Pulmonary artery endothelial cell (primary cell): ENCODE results near the gene ZBTB32. TPM values are rescaled to one million over a fixed set of nuclear protein-coding genes. Genes with fewer than 3 reads are reported as not detected.
"Not testable (repeated sequence)": the region's sequence is repeated elsewhere in the genome, so short reads cannot be mapped to it uniquely, and the experiment has no call there.

Experiments used
- DNase-seq: peaks from one replicate; pipeline ENCODE4 v3.0.0-alpha.2; 2011; ENCODE audit warnings: low read depth, low spot score
- total RNA-seq: library from RNA; depleted of rRNA; stranded (reverse); fragments of >200 nt; gene quantifications from 2 replicates; pipeline ENCODE4 v1.2.3, GENCODE V29; 2014

ZBTB32 gene, protein sequence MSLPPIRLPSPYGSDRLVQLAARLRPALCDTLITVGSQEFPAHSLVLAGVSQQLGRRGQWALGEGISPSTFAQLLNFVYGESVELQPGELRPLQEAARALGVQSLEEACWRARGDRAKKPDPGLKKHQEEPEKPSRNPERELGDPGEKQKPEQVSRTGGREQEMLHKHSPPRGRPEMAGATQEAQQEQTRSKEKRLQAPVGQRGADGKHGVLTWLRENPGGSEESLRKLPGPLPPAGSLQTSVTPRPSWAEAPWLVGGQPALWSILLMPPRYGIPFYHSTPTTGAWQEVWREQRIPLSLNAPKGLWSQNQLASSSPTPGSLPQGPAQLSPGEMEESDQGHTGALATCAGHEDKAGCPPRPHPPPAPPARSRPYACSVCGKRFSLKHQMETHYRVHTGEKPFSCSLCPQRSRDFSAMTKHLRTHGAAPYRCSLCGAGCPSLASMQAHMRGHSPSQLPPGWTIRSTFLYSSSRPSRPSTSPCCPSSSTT
- total RNA-seq, result not detected in 2 replicates

DNA sequence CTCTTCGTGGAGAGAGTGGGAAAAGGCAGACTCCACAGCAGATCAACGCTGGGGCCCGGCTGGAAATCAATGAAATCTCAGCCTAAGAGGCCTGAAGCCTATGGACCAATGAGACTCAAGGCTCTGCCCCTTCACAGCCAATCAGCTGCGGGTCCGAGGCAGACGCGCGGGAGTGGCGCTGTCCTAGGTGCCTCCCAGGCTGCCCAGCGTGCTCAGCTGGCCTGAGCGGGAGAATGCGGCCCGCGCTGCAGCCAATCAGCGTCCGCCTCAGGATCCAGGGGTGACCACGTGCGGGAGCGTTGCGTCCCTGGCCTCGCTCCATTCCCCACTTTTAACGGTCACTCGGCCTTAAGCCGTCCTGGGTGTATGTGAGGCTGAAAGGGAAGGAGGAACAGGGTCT is at the start of gene ZBTB32:
ZBTB32 (plus strand) TSS at position 341 of the 400 bp plus-strand sequence. CDS start 10,069 bp downstream, outside the sequence.
- no peak for DNase-seq

DNA sequence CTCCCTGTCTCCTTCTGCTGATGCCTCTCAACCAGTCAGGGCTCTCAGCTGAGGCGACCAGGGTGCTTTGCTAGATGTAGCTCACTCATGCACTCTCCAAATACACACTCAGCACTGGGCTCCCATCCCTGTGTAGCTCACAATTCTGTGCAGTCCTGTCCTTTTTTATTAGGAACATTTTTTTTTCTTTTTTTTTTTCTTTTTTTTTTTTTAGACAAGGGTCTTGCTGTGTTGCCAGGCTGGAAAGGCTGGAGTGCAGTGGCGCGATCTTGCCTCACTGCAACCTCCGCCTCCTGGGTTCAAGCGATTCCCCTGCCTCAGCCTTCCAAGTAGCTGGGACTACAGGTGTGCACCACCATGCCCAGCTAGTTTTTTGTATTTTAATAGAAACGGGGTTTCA is 49.5 kb upstream of the ZBTB32 start:
- not testable (repeated sequence) for DNase-seq

DNA sequence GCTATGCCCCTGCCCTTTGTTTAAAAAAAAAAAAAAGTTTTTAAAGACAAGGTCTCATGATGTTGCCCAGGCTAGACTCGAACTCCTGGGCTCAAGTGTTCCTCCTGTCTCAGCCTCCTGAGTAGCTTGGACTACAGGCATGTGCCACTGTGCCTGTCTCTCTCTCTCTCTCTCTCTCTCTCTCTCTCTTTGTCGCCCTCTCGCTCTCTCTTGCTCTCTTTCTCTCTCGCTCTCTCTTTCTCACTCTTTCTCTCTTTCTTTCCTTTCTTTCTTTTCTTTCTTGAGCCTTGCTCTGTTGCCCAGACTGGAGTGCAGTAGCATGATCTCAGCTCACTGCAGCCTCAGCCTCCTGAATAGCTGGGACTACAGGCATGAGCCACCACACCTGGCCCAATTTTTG is 48.8 kb upstream of the ZBTB32 start:
- DNase-seq, result no peak

DNA sequence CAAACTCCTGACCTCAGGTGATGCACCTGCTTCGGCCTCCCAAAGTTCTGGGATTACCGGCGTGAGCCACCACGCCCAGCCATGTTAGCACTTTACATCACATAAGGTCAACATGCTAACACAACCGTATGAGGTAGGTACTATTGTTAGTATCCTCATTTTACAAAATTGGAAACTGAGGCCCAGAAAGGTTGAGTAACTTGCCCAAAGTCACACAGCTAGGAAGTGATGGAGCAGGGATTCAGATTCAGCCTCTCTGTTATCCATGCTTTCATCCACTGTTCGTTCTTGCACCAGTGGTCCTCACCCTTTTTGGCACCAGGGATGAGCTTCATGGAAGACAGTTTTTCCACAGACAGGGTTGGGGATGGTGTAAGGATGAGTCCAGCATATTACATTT is 47.7 kb upstream of the ZBTB32 start:
- DNase-seq, result no peak

DNA sequence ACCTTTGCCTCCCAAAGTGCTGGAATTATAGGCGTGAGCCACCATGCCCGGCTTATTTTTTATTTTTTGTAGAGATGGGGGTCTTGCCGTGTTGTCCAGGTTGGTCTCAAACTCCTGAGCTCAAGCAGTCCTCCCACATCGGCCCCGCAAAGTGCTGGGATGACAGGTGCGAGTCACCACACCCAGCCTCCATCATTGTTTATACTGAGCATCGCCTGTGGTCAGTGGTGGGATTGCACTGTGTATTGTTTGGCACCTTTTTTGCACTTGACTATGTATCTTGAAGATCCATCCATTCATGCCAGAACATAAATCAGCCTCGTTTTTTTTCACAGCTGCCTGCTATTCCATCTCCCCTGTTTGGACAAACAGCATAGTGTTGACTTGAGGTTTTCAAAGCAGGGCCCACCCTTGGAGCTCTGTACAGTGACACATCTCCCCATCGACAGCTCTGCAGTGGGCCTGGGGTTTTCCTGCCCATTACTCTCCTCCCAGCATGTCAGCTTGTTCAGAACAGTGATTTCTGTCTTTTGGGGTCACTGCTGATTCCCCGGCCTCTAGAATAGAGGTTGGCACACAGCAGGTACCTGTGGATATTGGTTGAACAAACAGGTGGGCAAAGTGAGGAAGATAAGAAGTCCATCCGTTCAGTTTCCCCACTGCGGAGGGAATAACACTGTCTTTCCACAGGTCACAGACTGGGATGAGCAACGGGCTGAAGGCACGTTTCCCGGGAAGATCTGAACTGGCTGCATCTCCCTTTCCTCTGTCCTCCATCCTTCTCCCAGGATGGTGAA is 46.3 kb upstream of the ZBTB32 start:
- no peak for DNase-seq

DNA sequence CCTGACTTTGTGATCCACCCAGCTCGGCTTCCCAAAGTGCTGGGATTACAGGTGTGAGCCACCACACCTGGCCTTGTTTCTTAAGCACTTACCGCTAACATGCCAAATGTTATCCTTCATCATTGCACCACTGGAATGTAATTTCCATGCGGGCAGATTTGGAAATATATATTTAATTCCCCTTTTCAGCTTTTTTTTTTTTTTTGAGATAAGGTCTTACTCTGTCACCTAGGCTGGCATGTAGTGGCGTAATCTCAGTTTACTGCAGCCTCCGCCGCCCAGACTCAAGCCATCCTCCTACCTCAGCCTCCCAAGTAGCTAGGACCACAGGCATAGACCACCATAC is 42.4 kb upstream of the ZBTB32 start:
- DNase-seq, result no peak

DNA sequence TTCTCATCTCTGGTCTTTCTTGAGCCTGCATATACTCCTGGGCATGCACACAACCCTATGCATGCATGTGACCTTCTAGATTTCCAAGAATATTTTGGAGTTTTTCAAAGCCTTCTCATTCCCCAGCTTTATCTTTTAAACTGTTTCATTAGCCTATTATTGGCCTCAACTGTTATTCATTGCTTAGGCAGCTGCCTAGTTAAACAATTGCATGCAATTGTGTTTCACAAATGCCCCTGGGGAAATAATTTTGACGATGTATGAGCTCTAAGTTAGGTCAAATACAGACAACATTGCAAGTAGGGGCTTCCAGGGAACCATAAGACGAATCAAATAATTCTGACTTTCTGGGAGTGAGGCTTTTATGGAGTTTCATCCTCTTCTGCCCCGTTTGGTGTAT is 40.4 kb upstream of the ZBTB32 start:
- no peak for DNase-seq

DNA sequence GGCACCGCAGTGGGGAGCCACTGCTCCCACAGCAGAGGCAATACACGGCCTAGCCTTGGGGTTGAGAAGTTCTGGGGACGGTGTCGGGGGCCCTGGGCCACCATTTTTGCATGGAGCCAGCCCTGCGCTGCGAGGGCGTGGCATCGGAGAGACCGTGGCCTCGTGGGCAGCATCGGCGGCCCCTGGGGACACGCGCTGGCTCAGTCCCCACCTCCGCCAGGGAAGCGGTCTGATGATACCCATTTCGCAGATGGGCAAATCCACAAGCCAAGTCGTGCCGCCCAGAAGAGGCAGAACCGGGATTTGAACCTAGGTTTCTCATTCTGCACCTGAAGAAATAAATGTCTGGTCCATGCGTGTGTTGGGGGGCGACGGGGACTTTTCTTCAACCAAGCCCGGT is 39.2 kb upstream of the ZBTB32 start:
- no peak for DNase-seq

DNA sequence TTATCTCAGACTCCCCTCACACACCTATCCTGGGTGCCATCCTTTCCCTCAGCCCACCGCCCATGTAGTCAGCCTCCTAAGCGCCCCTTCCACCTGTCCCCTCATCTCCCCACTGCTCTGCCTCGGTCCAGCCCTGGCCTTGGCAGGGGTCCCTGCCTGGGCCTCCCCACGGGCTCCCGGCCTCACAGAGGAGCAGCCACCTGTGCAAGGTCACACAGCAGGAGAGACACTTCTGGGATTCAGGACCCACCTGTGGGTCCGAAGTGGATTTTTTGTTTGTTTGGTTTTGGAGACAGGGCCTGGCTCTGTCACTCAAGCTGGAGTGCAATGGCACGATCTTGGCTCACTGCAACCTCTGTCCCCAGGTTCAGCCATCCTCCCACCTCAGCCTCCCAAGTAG is 38.8 kb upstream of the ZBTB32 start:
- no peak for DNase-seq

DNA sequence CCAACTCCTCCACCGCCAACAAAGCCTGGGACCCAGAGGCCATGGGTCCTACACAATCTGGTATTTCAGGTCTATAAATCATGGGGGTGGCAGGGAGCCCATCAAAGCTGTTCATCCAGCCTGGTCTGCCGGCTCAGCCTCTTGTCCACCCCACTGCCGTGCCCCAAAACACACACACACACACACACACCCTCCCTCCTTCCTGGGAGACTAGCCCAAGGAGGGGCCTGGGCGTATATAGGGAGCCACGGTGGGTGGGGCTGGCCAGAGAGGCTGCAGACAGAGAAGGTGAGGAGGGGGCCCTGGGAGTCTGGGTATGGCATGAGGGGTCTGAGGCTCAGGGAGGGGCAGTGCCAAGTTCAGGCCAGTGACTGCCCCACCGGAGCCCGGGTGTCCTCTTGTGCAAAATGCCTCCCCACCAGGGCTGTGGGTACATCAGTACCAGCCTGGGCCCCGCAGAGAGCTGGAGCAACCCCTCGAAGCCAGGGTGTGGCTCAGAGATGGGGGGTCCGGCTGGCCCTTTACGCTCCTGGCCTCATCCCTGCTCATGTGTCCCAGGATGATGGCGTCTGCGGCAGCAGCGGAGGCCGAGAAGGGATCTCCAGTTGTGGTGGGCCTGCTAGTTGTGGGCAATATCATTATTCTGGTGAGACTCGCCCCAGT is 38.0 kb upstream of the ZBTB32 start, which contains the start of gene UPK1A:
UPK1A (plus strand) TSS at position 267 of the 663 bp plus-strand sequence; CDS start at position 563, 296 bp downstream.
- no peak for DNase-seq

DNA sequence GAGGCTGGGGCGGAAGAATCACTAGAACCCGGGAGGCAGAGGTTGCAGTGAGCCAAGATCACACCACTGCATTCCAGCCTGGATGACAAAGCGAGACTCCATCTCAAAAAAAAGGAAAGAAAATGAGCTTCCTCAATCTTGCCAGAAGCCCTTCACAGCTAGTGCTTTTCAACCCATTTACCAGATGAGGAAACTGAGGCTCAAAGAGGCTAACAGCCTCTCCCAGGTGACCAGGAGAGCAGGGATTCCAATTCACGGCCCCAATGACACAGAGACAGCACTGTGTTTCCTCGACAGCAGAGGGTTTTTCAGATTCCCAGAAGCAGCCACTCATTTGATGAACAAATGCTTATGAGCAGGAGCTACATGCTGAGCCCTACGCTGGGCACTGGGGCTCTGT is 34.8 kb upstream of the ZBTB32 start:
- DNase-seq, result no peak

DNA sequence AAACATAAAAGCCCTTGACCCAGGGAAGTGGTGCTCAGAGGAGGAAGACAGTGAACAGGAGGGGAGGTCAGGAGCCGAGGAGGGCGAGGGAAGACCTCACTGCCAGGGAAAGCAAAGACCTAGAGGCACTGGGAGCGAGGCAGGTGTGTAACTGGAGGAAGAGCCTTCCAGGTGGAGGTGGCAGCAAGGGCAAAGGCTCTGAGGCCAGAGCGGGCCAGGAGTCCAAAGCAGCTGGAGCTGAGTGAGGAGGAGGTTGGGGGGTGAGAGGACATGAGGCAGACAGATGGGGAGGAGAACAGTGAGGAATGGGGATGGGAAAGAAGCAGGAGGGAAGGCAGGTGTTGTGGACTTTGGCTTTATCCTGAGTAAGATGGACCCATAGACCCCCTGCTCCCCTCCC is 34.4 kb upstream of the ZBTB32 start:
- no peak for DNase-seq

DNA sequence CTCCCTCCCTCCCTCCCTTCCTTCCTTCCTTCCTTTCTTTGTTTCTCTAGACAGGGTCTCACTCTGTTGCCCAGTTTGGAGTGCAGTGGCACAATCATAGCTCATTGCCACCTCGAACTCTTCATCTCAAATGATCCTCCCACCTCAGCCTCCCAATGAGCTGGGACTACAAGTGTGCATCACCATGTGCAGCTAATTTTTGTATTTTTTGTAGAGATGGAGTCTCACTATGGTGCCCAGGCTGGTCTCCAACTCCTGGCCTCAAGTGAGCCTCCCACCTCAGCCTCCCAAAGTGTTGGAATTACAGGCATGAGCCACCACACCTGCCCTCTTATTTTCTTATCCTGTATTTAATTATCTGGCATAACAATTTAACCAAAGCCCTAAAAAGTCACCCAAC is 33.7 kb upstream of the ZBTB32 start:
- DNase-seq, result no peak

DNA sequence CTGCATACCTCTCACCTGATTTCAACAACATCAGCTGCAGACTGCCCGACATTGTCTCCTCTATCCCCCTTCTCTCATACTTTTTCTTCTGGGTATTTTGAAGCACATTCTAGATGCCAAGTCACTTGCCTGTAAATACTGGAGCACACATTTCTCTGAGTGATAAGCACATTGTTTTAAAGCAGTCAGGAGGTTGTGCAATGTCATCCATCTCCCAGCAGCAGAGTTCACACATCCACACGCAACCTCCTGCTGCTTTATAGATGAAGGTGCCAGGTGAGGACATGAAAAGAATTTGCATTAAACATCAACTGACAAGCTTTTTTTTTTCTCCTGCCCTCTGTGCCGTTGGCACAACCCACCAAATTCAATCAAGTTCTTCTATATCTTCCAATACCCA is 32.5 kb upstream of the ZBTB32 start:
- DNase-seq, result no peak

DNA sequence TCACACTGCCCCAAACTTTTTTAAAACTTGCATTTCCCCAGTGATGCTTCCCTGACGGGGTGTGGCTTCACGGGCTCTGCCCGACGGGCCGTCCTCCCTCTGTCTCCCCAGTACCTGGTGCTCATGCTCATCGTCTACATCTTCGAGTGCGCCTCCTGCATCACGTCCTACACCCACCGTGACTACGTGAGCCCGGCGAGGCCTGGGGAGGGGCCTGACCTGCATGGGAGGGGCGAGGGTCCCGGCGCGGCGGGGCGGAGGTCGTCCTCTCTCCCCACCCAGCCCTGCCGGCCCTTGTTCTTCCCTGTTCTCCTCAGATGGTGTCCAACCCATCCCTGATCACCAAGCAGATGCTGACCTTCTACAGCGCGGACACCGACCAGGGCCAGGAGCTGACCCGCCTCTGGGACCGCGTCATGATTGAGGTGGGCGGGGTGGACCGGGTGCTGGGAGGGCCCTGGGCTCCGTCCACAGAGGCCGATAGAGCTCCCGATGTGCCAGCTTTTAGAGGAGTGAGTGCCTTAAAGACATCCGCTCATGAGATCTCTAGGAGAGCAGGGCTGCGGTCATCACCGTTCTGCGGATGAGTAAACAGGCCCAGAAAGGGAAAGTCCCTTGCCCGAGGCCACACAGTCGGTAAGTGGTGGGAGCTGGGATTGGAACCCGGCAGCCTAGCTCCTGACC is 31.1 kb upstream of the ZBTB32 start:
- DNase-seq, result no peak

DNA sequence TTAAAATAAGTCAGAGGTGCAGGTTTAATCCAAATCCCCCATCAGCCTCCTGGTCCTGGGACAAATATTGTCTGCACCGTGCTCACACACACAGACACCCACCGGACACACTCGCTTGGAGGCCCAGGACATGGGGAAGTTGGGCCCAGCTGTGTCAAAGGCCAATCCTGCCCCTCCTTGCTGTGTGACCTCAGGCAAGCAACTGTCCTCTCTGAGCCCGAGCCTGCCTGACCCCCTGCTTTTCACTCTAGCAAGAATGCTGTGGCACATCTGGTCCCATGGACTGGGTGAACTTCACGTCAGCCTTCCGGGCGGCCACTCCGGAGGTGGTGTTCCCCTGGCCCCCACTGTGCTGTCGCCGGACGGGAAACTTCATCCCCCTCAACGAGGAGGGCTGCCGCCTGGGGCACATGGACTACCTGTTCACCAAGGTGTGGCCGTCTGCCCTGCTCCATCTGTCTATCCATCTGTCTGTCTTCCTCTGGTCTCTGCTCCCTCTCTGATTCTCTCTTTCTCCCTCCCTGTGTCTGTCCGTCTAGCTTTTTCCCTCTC is 28.7 kb upstream of the ZBTB32 start:
- no peak for DNase-seq

DNA sequence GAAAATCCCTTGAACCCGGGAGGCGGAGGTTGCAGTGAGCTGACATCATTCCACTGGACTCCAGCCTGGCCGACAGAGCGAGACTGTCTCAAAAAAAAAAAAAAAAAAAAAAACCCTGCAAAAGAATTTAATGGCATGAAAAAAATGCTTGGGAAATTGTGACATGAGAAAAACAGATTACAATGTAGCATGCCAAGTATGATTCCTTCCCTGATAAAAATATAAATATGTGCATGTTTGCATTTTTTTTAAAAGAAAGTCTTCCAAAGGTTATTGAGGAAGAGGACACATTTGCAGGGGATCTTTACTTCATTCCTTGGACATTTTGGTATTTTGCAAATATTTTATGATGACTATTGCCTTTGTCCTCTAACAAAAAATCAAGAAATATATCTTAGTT is 14.5 kb upstream of the ZBTB32 start:
- no peak for DNase-seq

DNA sequence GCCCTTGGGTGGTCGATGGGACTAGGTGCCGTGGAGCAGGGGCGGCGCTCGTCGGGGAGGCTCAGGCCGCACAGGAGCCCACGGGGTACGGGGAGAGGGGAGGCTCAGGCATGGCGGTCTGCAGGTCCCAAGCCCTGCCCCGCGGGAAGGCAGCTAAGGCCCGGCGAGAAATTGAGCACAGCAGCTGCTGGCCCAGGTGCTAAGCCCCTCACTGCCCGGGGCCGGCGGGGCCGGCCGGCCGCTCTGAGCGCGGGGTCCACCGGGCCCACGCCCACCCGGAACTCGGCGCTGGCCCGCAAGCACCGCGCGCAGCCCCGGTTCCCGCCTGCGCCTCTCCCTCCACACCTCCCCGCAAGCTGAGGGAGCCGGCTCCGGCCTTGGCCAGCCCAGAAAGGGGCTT is 13.3 kb upstream of the ZBTB32 start:
- not testable (repeated sequence) for DNase-seq

DNA sequence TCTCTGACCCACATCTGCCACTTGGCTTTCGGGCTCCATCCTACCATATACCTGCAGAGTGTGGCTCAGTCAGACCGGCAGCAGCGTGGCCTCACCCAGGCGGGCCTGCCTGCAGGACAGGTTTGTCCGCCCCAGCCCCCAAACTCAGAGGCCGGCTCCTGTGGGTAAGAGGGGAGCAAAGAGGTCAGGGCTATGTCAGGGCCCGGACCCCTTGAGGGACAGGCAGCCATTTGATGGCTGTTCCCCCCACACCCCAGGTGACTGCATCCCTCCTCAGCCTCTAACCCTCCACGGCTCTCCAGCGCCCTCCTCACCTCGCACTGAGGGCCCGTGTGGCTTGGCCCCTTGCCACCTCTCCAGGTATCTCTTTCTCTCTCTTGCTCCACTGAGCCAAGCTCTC is 12.3 kb upstream of the ZBTB32 start:
- no peak for DNase-seq

DNA sequence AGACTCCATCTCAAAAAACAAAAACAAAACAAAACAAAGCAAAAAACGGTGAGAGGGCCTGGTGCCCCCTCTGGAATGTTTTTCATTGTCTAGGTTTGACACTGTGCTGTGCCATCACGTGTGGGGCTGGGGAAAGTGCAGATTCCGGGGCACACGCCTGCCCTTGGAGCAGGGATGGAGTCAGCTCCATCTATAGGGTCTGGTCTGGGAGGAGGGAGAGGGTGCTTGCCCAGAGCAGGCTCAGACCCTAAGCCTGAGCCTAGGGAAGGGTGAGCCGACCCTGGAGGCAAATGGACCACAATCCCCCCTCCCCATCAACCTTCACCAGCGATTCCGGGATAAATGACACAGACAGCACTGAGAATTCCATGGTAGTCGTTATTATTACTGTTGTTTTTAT is 10.9 kb upstream of the ZBTB32 start:
- DNase-seq, result no peak
